HepG2 (cell line): Measurements from ENCODE around the gene F8. TPM values are rescaled to one million over a fixed set of nuclear protein-coding genes. Genes with fewer than 3 reads are reported as not detected.

Source experiments
- ATAC-seq: fragments of 200-7000 bp; cut with Tn5 transposase; 3 replicates; pipeline ENCODE4 v1.9.1; 2020; ENCODE audit warnings: mild to moderate bottlenecking, moderate library complexity
- BruUV-seq: library from RNA; stranded (reverse); fragments of 400-500 nt; replicated peaks from 2 replicates; lab custom pipeline; 2021; lab: Mats Ljungman, UMichigan
- CTCF ChIA-PET: fragments of 300-600 bp; formaldehyde crosslinking; extraction: SDS; loops from one replicate; lab custom pipeline; 2021; ENCODE audit warnings: low total read pairs, inconsistent platforms, low intra/inter-chr PET ratio; lab: Yijun Ruan, JAX
- POLR2A ChIA-PET: fragments of 350-600 bp; sonication (Branson Sonifier 250); formaldehyde crosslinking; loops from one replicate; lab custom pipeline; 2020; ENCODE audit warnings: antibody characterized with exemption, inconsistent platforms; lab: Yijun Ruan, JAX
- DNase-seq: peaks from one replicate; pipeline ENCODE4 v3.0.0-alpha.2; 2015; ENCODE audit warnings: low spot score
- FAIRE-seq: peaks from 3 replicates; lab custom pipeline; 2011; peaks lifted over from hg19 to GRCh38; lab: Jason Lieb, UNC
- H2AFZ ChIP-seq: one replicate; pipeline ENCODE4 v1.6.1; 2011; ENCODE audit warnings: low read length, inconsistent platforms
- H3K27ac ChIP-seq: fragments of 300-600 bp; 3 replicates; pipeline ENCODE4 v1.8.0; 2011; ENCODE audit warnings: mixed run types, mild to moderate bottlenecking, mixed read lengths, low read length, inconsistent platforms; ENCODE audit not compliant: insufficient read depth; ENCODE audit errors: extremely low read length
- H3K27me3 ChIP-seq, 2 experiments: fragments of 200-600 bp in 1 of 2; 2 replicates in 1 of 2; 3 replicates in 1 of 2; pipeline versions ENCODE4 v1.6.0 to v1.8.0; 2011; ENCODE audit warnings: low read length in 2 of 2, mild to moderate bottlenecking in 2 of 2, moderate library complexity in 2 of 2, inconsistent platforms in 1 of 2; ENCODE audit not compliant: insufficient read depth in 2 of 2, control insufficient read depth in 1 of 2
- H3K36me3 ChIP-seq, 2 experiments: fragments of 200-600 bp in 1 of 2; replicated peaks in 1 of 2; 2 replicates in 1 of 2; 3 replicates in 1 of 2; pipeline versions ENCODE4 v1.5.1 to v1.8.0; 2011; ENCODE audit warnings: low read length in 2 of 2, inconsistent platforms in 1 of 2; ENCODE audit not compliant: insufficient read depth in 2 of 2, control insufficient read depth in 1 of 2
- H3K4me1 ChIP-seq: 2 replicates; pipeline ENCODE4 v1.5.1; 2012; ENCODE audit warnings: low read length, inconsistent platforms; ENCODE audit not compliant: insufficient read depth
- H3K4me2 ChIP-seq: 2 replicates; pipeline ENCODE4 v1.6.0; 2011; ENCODE audit warnings: low read depth, low read length, inconsistent platforms
- H3K4me3 ChIP-seq, 3 experiments: fragments of 200-600 bp in 1 of 3; sonication (generic), shearing (Covaris generic) in 1 of 3; replicated peaks in 1 of 3; 2 replicates each; pipeline ENCODE4 v1.5.1; 2011 to 2016; ENCODE audit warnings: low read length in 3 of 3, inconsistent platforms in 2 of 3, low read depth in 2 of 3, mild to moderate bottlenecking in 2 of 3, control low read depth in 1 of 3, mixed read lengths in 1 of 3; ENCODE audit not compliant: insufficient read depth in 1 of 3
- H3K79me2 ChIP-seq: one replicate; pipeline ENCODE4 v1.6.1; 2011; ENCODE audit warnings: low read length, inconsistent platforms; ENCODE audit not compliant: insufficient read depth
- H3K9ac ChIP-seq: 2 replicates; pipeline ENCODE4 v1.6.0; 2011; ENCODE audit warnings: mild to moderate bottlenecking, low read depth, low read length, inconsistent platforms; ENCODE audit not compliant: insufficient read depth
- H3K9me3 ChIP-seq: 2 replicates; pipeline ENCODE4 v1.5.1; 2012; ENCODE audit warnings: mild to moderate bottlenecking, low read length
- H4K20me1 ChIP-seq: 2 replicates; pipeline ENCODE4 v1.6.0; 2011; ENCODE audit warnings: inconsistent platforms, mild to moderate bottlenecking, low read length, moderate library complexity; ENCODE audit not compliant: insufficient read depth
- AGO1 ChIP-seq: fragments of 200-400 bp; formaldehyde crosslinking; IDR thresholded peaks from 2 replicates; pipeline ENCODE4 v1.6.1; 2017; ENCODE audit warnings: mild to moderate bottlenecking, low read depth, low read length, moderate library complexity; ENCODE audit not compliant: poor library complexity, severe bottlenecking
- ELF4 ChIP-seq: sonication (generic); formaldehyde crosslinking; IDR thresholded peaks from 2 replicates; pipeline ENCODE4 v1.5.0; 2020; ENCODE audit warnings: missing genetic modification reagents, mild to moderate bottlenecking, moderate library complexity, borderline replicate concordance
- FOSL2 ChIP-seq: sonication (generic); formaldehyde crosslinking; IDR thresholded peaks from 2 replicates; pipeline ENCODE4 v1.4.0; 2020; ENCODE audit warnings: missing genetic modification reagents
- JDP2 ChIP-seq: sonication (generic); formaldehyde crosslinking; IDR thresholded peaks from 2 replicates; pipeline ENCODE4 v1.8.1; 2022; ENCODE audit warnings: missing genetic modification reagents, borderline replicate concordance
- KLF13 ChIP-seq: sonication (generic); formaldehyde crosslinking; IDR thresholded peaks from 2 replicates; pipeline ENCODE4 v1.4.0; 2020; ENCODE audit warnings: mild to moderate bottlenecking, missing genetic modification reagents
- MBNL3 ChIP-seq: fragments of 250-450 bp; sonication (Bioruptor Pico); conservative IDR thresholded peaks from 2 replicates; pipeline ENCODE4 v1.8.0; 2022; ENCODE audit warnings: mild to moderate bottlenecking, inconsistent platforms
- MTA1 ChIP-seq: sonication (generic); formaldehyde crosslinking; IDR thresholded peaks from 2 replicates; pipeline ENCODE4 v1.4.0; 2020; ENCODE audit warnings: missing genetic modification reagents, mild to moderate bottlenecking, borderline replicate concordance
- RORA ChIP-seq: sonication (generic); formaldehyde crosslinking; IDR thresholded peaks from 2 replicates; pipeline ENCODE4 v1.5.0; 2020; ENCODE audit warnings: mild to moderate bottlenecking, missing genetic modification reagents, moderate library complexity
- SIN3B ChIP-seq: fragments of 150-350 bp; IDR thresholded peaks from 2 replicates; pipeline ENCODE4 v1.6.1; 2014; ENCODE audit warnings: low read length
- SSRP1 ChIP-seq: IDR thresholded peaks from 2 replicates; pipeline ENCODE4 v1.6.1; 2016; ENCODE audit warnings: control low read depth
- STAT5B ChIP-seq: sonication (generic); formaldehyde crosslinking; IDR thresholded peaks from 2 replicates; pipeline ENCODE4 v1.4.0; 2020; ENCODE audit warnings: missing genetic modification reagents
- TBX2 ChIP-seq: sonication (generic); formaldehyde crosslinking; IDR thresholded peaks from 2 replicates; pipeline ENCODE4 v1.5.0; 2020; ENCODE audit warnings: missing genetic modification reagents, mild to moderate bottlenecking, borderline replicate concordance
- ZBTB14 ChIP-seq: sonication (generic); formaldehyde crosslinking; IDR thresholded peaks from 2 replicates; pipeline ENCODE4 v1.4.0; 2020; ENCODE audit warnings: missing genetic modification reagents
- ZFP62 ChIP-seq: sonication (generic); formaldehyde crosslinking; IDR thresholded peaks from 2 replicates; pipeline ENCODE4 v1.4.0; 2020; ENCODE audit warnings: missing genetic modification reagents
- WGBS: methylation state at CpG from one replicate; pipeline ENCODE4 v1.1.6; 2017; ENCODE audit warnings: low lambda C conversion rate; 5-methylcytosine and 5-hydroxymethylcytosine counted together
- in situ Hi-C: cut with HindIII; loops from 2 replicates; pipeline ENCODE4 v1.10.0; 2017; ENCODE audit warnings: low pct_unique_long_range_greater_than_20kb; ENCODE audit not compliant: extremely low pct_ligation_motif_present
- intact Hi-C: fragments of 100-400 bp; cut with micrococcal nuclease; formaldehyde crosslinking; loops from one replicate; pipeline ENCODE4 v1.10.0; 2022; ENCODE audit not compliant: unreplicated experiment
- polyA plus RNA-seq, 8 experiments: library from polyadenylated mRNA; depleted of rRNA in 3 of 8; stranded (reverse) in 7 of 8; unstranded in 1 of 8; fragments of >200 nt; fragmentation: Illumina TruSeq in 4 of 8; extraction: Trizol in 4 of 8; gene quantifications; 2 replicates each; pipeline versions ENCODE4 v1.2.1 to v1.2.3, GENCODE V29; 2011 to 2016; ENCODE audit warnings: low read depth in 4 of 8, missing spikeins in 1 of 8, mixed read lengths in 1 of 8; ENCODE audit not compliant: insufficient read depth in 1 of 8
- total RNA-seq, 5 experiments: library from RNA; depleted of rRNA; stranded (reverse); fragments of >200 nt; fragmentation: Illumina TruSeq; extraction: Trizol; gene quantifications; 2 replicates each; pipeline ENCODE4 v1.2.3, GENCODE V29; 2016; ENCODE audit warnings: low read depth in 1 of 5

F8 gene
- total and polyA plus RNA-seq, 2 of the 13 experiments (the other 11 are each of a cell fraction or from before 2014, with no cell fraction given) = 0.29 to 0.61 TPM

- Histone ChIP-seq H3K4me2 (no peak overlapping the region), H3K4me3 (no peak overlapping the region), H2AFZ (no peak overlapping the region), H3K27ac (no peak overlapping the region), H3K4me1 (peaks cover 22% of the 10 kb centered on the region), H3K27me3 (no peaks in the 10 kb centered on the region), H3K9ac (no peak overlapping the region), H3K36me3 (no peaks in the 10 kb centered on the region), H4K20me1 (no peaks in the 10 kb centered on the region), H3K79me2 (no peaks in the 10 kb centered on the region), H3K9me3 (no peaks in the 10 kb centered on the region)
- DNase-seq (no peak), ATAC-seq (no peak), FAIRE-seq (no peak)
- ChIA-PET POLR2A (no interaction called here), CTCF (no interaction called here)
- WGBS = 90% methylated on average over 2 of the region's 8 CpGs
- BruUV-seq = no TSS peak
- in situ Hi-C loops = no loop called here
- no peak for TF ChIP-seq ELF4 (CRISPR knock-in tag)
- peak; percentile 11; the same call in 1 of the 2 replicates for TF ChIP-seq FOSL2
- intact Hi-C loops = no loop called here
Measured at GRCh38 chrX:154791939-154792338, 230.6 kb downstream of the F8 start.

- ChIA-PET CTCF (no interaction called here), POLR2A (no interaction called here)
- in situ Hi-C loops = no loop called here
- no peak overlapping the region for H3K27ac ChIP-seq
- no peak overlapping the region for H3K9ac ChIP-seq
- intact Hi-C loops = no loop called here
- peaks cover 18% of the 10 kb centered on the region; the same call in 1 of the 2 replicates for H3K4me1 ChIP-seq
- WGBS = 75% methylated on average over 4 of the region's 4 CpGs
- no peak overlapping the region for H3K4me3 ChIP-seq
- no peaks in the 10 kb centered on the region for H3K79me2 ChIP-seq
- no peak for TF ChIP-seq STAT5B
- TF ChIP-seq KLF13 = no peak
- TF ChIP-seq AGO1 = no peak
- no peak for TF ChIP-seq SSRP1
- TF ChIP-seq MBNL3 (CRISPR knock-in tag) = no peak
- TF ChIP-seq TBX2 (CRISPR knock-in tag) = no peak
- no peak for TF ChIP-seq JDP2 (CRISPR knock-in tag)
- TF ChIP-seq SIN3B = no peak
- TF ChIP-seq ZFP62 (CRISPR knock-in tag) = no peak
- TF ChIP-seq ZBTB14 = no peak
- TF ChIP-seq MTA1 = no peak
- TF ChIP-seq RORA (CRISPR knock-in tag) = no peak
- TF ChIP-seq, all 625 proteins: peak for 0
- FAIRE-seq = no peak
- Histone ChIP-seq H3K4me2 (no peak overlapping the region), H3K27me3 (no peaks in the 10 kb centered on the region), H3K9me3 (no peaks in the 10 kb centered on the region), H3K36me3 (no peaks in the 10 kb centered on the region), H2AFZ (no peak overlapping the region), H4K20me1 (no peaks in the 10 kb centered on the region)
- no peak for DNase-seq
- no TSS peak for BruUV-seq
- ATAC-seq = no peak
Measured at GRCh38 chrX:154791467-154791866, 231.1 kb downstream of the F8 start.
